Measurements from ENCODE around the gene ELP2. TPM values are rescaled to one million over a fixed set of nuclear protein-coding genes. Genes with fewer than 3 reads are reported as not detected.
A peak's percentile ranks its signal among the peaks of the same experiment; 100 is the strongest.

Gene ELP2
- total RNA-seq, 1 donor from 2014 or later = 96.2 TPM

- no peak for TF ChIP-seq CTCF (IDR thresholded peaks at IDR 0.05; ENCODE audit: partially characterized antibody, unreplicated experiment)
- Mint-ChIP-seq H3K27me3 (ENCODE audit: unreplicated experiment) (peaks cover 10% of the 10 kb centered on the region), H3K4me3 (ENCODE audit: unreplicated experiment) (peak overlapping the region; percentile 97), H3K27ac (ENCODE audit: unreplicated experiment) (peak overlapping the region; percentile 87), H3K9me3 (ENCODE audit: unreplicated experiment) (peaks cover 4% of the 10 kb centered on the region), H3K4me1 (ENCODE audit: low read depth, unreplicated experiment) (peaks cover 23% of the 10 kb centered on the region), H3K36me3 (ENCODE audit: unreplicated experiment) (peaks cover 4% of the 10 kb centered on the region)
- DNase-seq = no peak
Observed at GRCh38 chr18:36127836-36128529, 1.7 kb upstream of the ELP2 start.

GRCh38 chr18:36128530-36128870 lies 1.2 kb upstream of the ELP2 start:
- Mint-ChIP-seq H3K36me3 (ENCODE audit: unreplicated experiment) (peaks cover 4% of the 10 kb centered on the region), H3K4me1 (ENCODE audit: low read depth, unreplicated experiment) (peaks cover 23% of the 10 kb centered on the region), H3K4me3 (ENCODE audit: unreplicated experiment) (peak overlapping the region; percentile 97), H3K27me3 (ENCODE audit: unreplicated experiment) (peaks cover 10% of the 10 kb centered on the region), H3K9me3 (ENCODE audit: unreplicated experiment) (peaks cover 4% of the 10 kb centered on the region), H3K27ac (ENCODE audit: unreplicated experiment) (peak overlapping the region; percentile 87)
- DNase-seq = peak; percentile 34
- TF ChIP-seq CTCF (IDR thresholded peaks at IDR 0.05; ENCODE audit: partially characterized antibody, unreplicated experiment) = no peak

GRCh38 chr18:36128907-36129299 lies 796 bp upstream of the ELP2 start:
- no peak for TF ChIP-seq CTCF (IDR thresholded peaks at IDR 0.05; ENCODE audit: partially characterized antibody, unreplicated experiment)
- Mint-ChIP-seq H3K9me3 (ENCODE audit: unreplicated experiment) (peaks cover 4% of the 10 kb centered on the region), H3K27ac (ENCODE audit: unreplicated experiment) (peak overlapping the region; percentile 87), H3K4me3 (ENCODE audit: unreplicated experiment) (peak overlapping the region; percentile 97), H3K4me1 (ENCODE audit: low read depth, unreplicated experiment) (peaks cover 23% of the 10 kb centered on the region), H3K36me3 (ENCODE audit: unreplicated experiment) (peaks cover 4% of the 10 kb centered on the region), H3K27me3 (ENCODE audit: unreplicated experiment) (peaks cover 10% of the 10 kb centered on the region)
- DNase-seq = no peak

- DNase-seq = no peak
- Mint-ChIP-seq H3K4me1 (ENCODE audit: low read depth, unreplicated experiment) (peaks cover 23% of the 10 kb centered on the region), H3K9me3 (ENCODE audit: unreplicated experiment) (peaks cover 4% of the 10 kb centered on the region), H3K27ac (ENCODE audit: unreplicated experiment) (peak overlapping the region; percentile 92), H3K27me3 (ENCODE audit: unreplicated experiment) (peaks cover 10% of the 10 kb centered on the region), H3K4me3 (ENCODE audit: unreplicated experiment) (peak overlapping the region; percentile 84), H3K36me3 (ENCODE audit: unreplicated experiment) (peaks cover 4% of the 10 kb centered on the region)
- no peak for TF ChIP-seq CTCF (IDR thresholded peaks at IDR 0.05; ENCODE audit: partially characterized antibody, unreplicated experiment)
Observed at GRCh38 chr18:36130039-36130831, 536 bp downstream of the ELP2 start.
